Muscle layer of duodenum (tissue), 2 donors: ENCODE data around the gene MAST4.

ENCODE experiments used
- H3K27ac ChIP-seq: one replicate; pipeline ENCODE4 v1.7.0; 2013; ENCODE audit warnings: mild to moderate bottlenecking, low read length
- H3K27me3 ChIP-seq: one replicate; pipeline ENCODE4 v1.7.0; 2013; ENCODE audit warnings: low read depth, mild to moderate bottlenecking, control low read depth, low read length
- H3K36me3 ChIP-seq, 2 donors: one replicate each; pipeline ENCODE4 v1.7.0; 2013; ENCODE audit warnings: low read length in 2 of 2, control low read depth in 1 of 2, mild to moderate bottlenecking in 1 of 2; ENCODE audit not compliant: insufficient read depth in 2 of 2, control insufficient read depth in 1 of 2
- H3K4me1 ChIP-seq, 2 donors: one replicate each; pipeline ENCODE4 v1.7.0; 2013; ENCODE audit warnings: low read length in 2 of 2, mild to moderate bottlenecking in 2 of 2, control low read depth in 1 of 2, moderate library complexity in 1 of 2; ENCODE audit not compliant: insufficient read depth in 2 of 2, control insufficient read depth in 1 of 2
- H3K4me3 ChIP-seq, 2 donors: one replicate each; pipeline ENCODE4 v1.7.0; 2013; ENCODE audit warnings: low read length in 2 of 2, low read depth in 1 of 2, mild to moderate bottlenecking in 1 of 2
- H3K9me3 ChIP-seq, 2 donors: one replicate each; pipeline ENCODE4 v1.7.0; 2013; ENCODE audit warnings: low read length in 2 of 2, control low read depth in 1 of 2, mild to moderate bottlenecking in 1 of 2; ENCODE audit not compliant: control insufficient read depth in 1 of 2
- donor health status: healthy.

The MAST4 gene

DNA sequence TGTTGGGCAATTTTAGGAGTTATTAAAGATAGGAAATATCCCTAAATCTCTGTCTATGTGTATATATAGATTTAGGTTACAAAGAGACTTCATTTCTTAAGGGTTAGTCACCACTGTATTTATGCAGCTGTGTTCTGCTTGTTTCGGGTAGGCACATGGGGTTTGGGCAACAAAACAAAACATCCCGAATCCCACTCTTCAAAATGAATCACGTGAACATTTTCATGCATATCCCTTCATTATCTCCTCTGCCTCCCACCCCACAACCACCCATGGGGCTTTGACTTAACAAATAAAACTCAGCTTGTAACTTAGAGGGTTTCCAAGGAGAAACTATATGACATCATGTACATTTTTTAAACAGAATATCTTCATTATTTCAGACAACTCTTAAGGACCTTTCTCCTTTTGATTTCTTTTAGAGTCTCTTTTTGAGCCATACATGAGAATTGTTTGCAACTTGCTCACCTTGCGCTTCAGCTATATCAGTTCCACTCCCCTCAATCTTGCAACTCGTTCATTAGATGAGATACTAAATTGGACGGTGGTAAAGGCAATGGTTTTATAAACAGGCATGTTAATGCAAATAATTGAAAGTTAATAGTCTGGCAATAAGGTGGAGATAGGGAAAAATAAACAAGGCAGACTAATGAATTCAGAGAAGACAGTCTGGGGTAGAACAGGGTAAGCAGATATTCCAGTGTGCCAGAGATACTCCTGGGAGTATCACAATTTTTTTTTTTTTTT, 463.7 kb downstream of the MAST4 start:
- Histone ChIP-seq H3K36me3 (no peaks in the 10 kb centered on the region), H3K9me3 (no peaks in the 10 kb centered on the region), H3K4me1 (no peaks in the 10 kb centered on the region), H3K27ac (no peak overlapping the region), H3K4me3 (no peak overlapping the region), H3K27me3 (no peaks in the 10 kb centered on the region)

DNA sequence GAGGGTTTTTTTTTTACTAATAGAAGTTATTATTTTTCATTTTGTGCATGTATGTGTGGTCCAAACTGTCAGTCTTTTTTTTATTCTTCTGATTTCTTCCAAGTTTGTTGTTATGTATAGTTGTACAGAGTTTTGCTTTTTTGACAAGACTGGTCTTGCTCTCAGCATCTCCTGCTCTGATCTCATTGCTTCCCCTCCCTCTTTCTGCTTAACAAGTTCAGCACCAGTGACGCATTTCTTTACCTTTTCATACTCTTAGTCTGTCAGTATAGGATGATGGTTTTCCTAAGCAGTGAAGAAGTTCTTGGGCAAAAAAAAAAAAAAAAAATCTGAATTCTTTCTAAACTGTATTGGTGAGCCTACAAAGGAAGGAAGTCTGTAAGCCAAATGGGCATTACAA, 465.3 kb downstream of the MAST4 start:
- H3K36me3 ChIP-seq, result no peaks in the 10 kb centered on the region
- no peaks in the 10 kb centered on the region for H3K27me3 ChIP-seq
- H3K27ac ChIP-seq, result no peak overlapping the region
- no peaks in the 10 kb centered on the region for H3K9me3 ChIP-seq
- H3K4me3 ChIP-seq, result no peak overlapping the region
- H3K4me1 ChIP-seq, result peaks cover 0 to under 1% of the 10 kb centered on the region in 2 donors

DNA sequence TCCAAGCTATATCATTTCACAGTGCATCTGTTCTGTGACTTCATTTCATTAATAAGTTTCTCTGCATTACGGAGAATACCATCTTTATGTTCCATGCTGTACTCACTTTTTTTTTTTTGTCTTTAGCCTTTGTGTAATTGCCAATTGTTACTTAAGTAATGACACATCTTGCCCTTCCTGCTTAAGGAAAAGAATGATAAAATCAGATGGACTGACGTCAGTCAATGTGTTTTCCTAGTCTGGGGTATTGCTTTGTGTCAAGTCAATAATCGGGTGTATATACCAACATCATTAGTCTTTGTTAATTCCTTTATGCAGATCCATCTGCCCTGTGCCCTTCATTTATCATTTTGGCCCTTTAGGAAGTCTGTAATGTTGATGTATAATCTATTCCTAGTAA, 466.9 kb downstream of the MAST4 start:
- H3K36me3 ChIP-seq, result no peaks in the 10 kb centered on the region
- no peaks in the 10 kb centered on the region for H3K27me3 ChIP-seq
- H3K27ac ChIP-seq, result no peak overlapping the region
- H3K9me3 ChIP-seq, result no peaks in the 10 kb centered on the region
- H3K4me1 ChIP-seq, result peaks cover 0 to 3% of the 10 kb centered on the region in 2 donors
- no peak overlapping the region for H3K4me3 ChIP-seq

DNA sequence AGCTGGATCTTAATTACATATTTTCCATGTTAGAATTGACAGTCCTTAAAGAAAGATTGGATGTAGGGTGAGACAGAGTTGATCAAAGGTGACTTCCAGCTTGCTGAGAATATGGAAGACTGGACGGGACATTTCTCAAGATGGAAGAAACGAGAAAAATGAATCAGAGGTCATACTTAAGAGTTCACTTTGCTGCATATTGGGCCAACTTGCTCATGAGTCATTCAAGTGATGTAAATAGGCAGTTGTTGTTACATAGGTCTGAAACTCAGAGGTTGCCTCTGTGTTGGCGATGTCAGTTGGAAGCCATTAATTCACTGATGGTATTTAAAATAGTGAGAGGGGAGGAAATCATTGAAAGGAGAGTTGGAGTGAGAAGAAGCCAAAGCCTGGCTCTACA, 467.6 kb downstream of the MAST4 start:
- H3K36me3 ChIP-seq, result no peaks in the 10 kb centered on the region
- H3K4me3 ChIP-seq, result no peak overlapping the region
- H3K4me1 ChIP-seq, result peaks cover 0 to 3% of the 10 kb centered on the region in 2 donors
- H3K9me3 ChIP-seq, result no peaks in the 10 kb centered on the region
- H3K27me3 ChIP-seq, result no peaks in the 10 kb centered on the region
- H3K27ac ChIP-seq, result no peak overlapping the region

- no peak overlapping the region for H3K27ac ChIP-seq
- H3K4me3 ChIP-seq, result no peak overlapping the region
- no peaks in the 10 kb centered on the region for H3K27me3 ChIP-seq
- no peaks in the 10 kb centered on the region for H3K9me3 ChIP-seq
- no peaks in the 10 kb centered on the region for H3K36me3 ChIP-seq
- H3K4me1 ChIP-seq, result peaks cover 0 to 3% of the 10 kb centered on the region in 2 donors
These were observed 469.0 kb downstream of the MAST4 start for GRCh38 chr5:67065237-67065636.

- H3K27ac ChIP-seq, result no peak overlapping the region
- peaks cover 0 to 3% of the 10 kb centered on the region in 2 donors for H3K4me1 ChIP-seq
These were observed 469.5 kb downstream of the MAST4 start for GRCh38 chr5:67065696-67066095.

DNA sequence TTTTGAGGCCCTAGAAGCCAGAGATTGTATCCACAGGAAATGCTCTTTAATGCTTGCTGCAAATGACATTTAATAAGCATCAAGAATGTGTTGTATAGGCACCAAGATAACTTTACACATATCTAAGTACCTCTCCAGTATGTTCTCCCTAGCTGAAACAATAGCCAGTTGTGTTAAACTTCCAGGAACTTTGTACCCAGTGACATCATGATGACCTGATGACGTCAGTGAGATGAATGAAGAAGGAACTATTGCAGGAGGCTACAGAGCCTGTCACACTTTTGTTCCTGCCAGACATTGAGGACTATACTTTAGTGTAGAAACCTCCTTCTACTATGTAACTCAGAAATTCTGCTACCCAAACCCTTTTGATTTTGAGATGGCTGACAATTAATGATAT, 470.6 kb downstream of the MAST4 start:
- Histone ChIP-seq H3K27me3 (no peaks in the 10 kb centered on the region), H3K36me3 (no peaks in the 10 kb centered on the region), H3K27ac (no peak overlapping the region), H3K9me3 (no peaks in the 10 kb centered on the region), H3K4me1 (peaks cover 0 to 3% of the 10 kb centered on the region in 2 donors), H3K4me3 (no peak overlapping the region)

More at GRCh38 chr5:67065696-67066095, 469.5 kb downstream of the MAST4 start:
- Histone ChIP-seq H3K36me3 (no peaks in the 10 kb centered on the region), H3K4me3 (no peak overlapping the region), H3K27me3 (no peaks in the 10 kb centered on the region), H3K9me3 (no peaks in the 10 kb centered on the region)

DNA sequence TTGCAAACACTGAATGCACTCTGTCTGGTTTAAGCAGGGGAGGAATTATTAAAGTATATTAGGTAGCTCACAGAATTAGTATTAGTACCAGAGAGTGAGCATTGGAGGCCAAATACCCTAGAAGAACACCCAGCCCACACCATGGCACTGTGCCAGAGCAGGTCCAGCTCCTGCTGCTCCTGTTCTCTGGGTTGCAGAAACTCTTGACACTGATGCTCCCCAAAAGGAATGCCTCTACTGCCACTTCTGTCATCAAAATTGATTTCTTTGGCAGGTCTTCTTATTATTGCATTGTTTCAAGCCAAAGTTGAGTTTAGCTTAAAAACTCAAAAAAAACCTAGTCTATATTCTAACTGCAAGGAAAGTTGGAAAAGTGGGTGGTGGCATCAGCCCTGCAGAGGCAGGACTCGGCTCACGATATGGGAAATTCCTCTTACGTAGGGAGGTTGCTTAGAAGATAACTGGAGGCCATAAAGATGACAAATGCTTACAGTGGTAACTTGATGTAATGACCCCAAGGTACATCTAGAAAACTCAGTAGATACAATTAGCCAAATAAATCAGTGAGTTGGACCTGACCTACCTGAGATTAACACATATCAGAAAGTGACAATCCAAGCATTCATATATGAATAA, 477.0 kb downstream of the MAST4 start:
- H3K27me3 ChIP-seq, result no peaks in the 10 kb centered on the region
- H3K4me3 ChIP-seq, result no peak overlapping the region
- no peak overlapping the region for H3K27ac ChIP-seq
- H3K4me1 ChIP-seq, result peaks cover 0 to 3% of the 10 kb centered on the region in 2 donors
- no peaks in the 10 kb centered on the region for H3K9me3 ChIP-seq
- no peaks in the 10 kb centered on the region for H3K36me3 ChIP-seq

DNA sequence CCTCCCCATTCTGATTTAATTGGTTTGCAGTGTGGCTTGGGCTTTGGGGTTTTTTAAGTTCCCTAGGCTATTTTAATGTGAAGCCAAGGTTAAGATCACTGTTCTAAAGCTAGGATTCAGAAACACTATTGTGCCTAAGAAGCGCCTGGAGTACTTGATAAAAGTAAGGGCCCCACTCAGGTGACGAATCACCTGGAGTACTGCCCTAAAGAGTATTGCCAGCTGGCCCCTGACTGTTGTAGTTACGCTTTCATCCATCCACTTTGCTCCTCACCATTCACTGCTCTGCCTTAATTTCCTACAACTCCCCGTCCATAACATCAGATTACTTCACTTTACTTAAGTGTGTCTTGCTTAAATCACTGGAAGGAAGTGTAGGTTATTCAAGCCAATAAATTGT, 481.1 kb downstream of the MAST4 start:
- Histone ChIP-seq H3K27me3 (no peaks in the 10 kb centered on the region), H3K36me3 (no peaks in the 10 kb centered on the region), H3K27ac (no peak overlapping the region), H3K4me3 (no peak overlapping the region), H3K4me1 (peaks cover 0 to 3% of the 10 kb centered on the region in 2 donors), H3K9me3 (no peaks in the 10 kb centered on the region)

DNA sequence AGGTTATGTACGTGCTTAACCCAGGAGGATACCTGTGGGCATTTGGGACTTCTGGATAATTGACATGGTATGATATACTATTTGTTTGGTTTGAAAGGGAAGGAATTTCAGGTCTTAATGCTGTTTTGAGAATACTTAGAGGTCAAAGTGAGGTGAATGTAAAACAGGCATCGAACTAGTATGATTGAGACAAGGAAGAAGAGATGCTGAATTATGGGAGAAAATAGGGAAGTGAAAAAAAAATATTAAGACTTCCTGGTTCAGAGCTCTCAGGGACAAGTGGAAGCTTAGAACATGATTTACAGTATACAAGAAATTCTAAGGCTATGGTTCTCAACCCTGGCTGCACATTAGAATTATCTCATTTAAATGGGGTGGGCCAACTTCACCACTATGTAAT, 485.1 kb downstream of the MAST4 start:
- Histone ChIP-seq H3K4me3 (no peak overlapping the region), H3K4me1 (no peaks in the 10 kb centered on the region), H3K27me3 (no peaks in the 10 kb centered on the region), H3K9me3 (no peaks in the 10 kb centered on the region), H3K36me3 (no peaks in the 10 kb centered on the region), H3K27ac (no peak overlapping the region)

- no peaks in the 10 kb centered on the region for H3K27me3 ChIP-seq
- no peak overlapping the region for H3K27ac ChIP-seq
- H3K9me3 ChIP-seq, result no peaks in the 10 kb centered on the region
- H3K4me1 ChIP-seq, result no peaks in the 10 kb centered on the region
- H3K36me3 ChIP-seq, result no peaks in the 10 kb centered on the region
- H3K4me3 ChIP-seq, result no peak overlapping the region
These were observed 486.7 kb downstream of the MAST4 start for GRCh38 chr5:67082941-67083340.
